Right hindlimb (tissue), 1 donor: ENCODE results near the gene ADAM15.
A peak's percentile ranks its signal among the peaks of the same experiment; 100 is the strongest.

ENCODE experiments used
- DNase-seq: peaks from one replicate; pipeline ENCODE4 v3.0.0-alpha.2; 2018

Gene ADAM15

GRCh38 chr1:155086856-155087535 lies 35.9 kb downstream of the ADAM15 start:
- no peak for DNase-seq

- peak; percentile 84 for DNase-seq
Measured at GRCh38 chr1:155091071-155092051, 40.2 kb downstream of the ADAM15 start.

GRCh38 chr1:155092131-155092530 lies 41.0 kb downstream of the ADAM15 start:
- DNase-seq = no peak

- DNase-seq = no peak
Measured at GRCh38 chr1:155092641-155093040, 41.5 kb downstream of the ADAM15 start.

GRCh38 chr1:155093911-155094621 lies 43.0 kb downstream of the ADAM15 start:
- DNase-seq = peak; percentile 77

GRCh38 chr1:155094622-155094948 lies 43.5 kb downstream of the ADAM15 start:
- no peak for DNase-seq

GRCh38 chr1:155099331-155099730 lies 48.2 kb downstream of the ADAM15 start:
- DNase-seq = no peak

GRCh38 chr1:155103325-155103724 lies 52.2 kb downstream of the ADAM15 start:
- no peak for DNase-seq

- no peak for DNase-seq
Measured at GRCh38 chr1:155104605-155105534, 53.8 kb downstream of the ADAM15 start.

GRCh38 chr1:155105604-155106011 lies 54.5 kb downstream of the ADAM15 start:
- DNase-seq = peak; percentile 37

- no peak for DNase-seq
Measured at GRCh38 chr1:155106862-155107261, 55.7 kb downstream of the ADAM15 start.

GRCh38 chr1:155107309-155108264 lies 56.5 kb downstream of the ADAM15 start:
- no peak for DNase-seq

- DNase-seq = no peak
Measured at GRCh38 chr1:155108296-155108695, 57.2 kb downstream of the ADAM15 start.

GRCh38 chr1:155110381-155110780 lies 59.3 kb downstream of the ADAM15 start:
- no peak for DNase-seq

- no peak for DNase-seq
Measured at GRCh38 chr1:155110826-155111225, 59.7 kb downstream of the ADAM15 start.
